ENCODE measurements around the gene SV2C. TPM values are rescaled to one million over a fixed set of nuclear protein-coding genes. Genes with fewer than 3 reads are reported as not detected.

Gene SV2C
- total and polyA plus RNA-seq, 3 donors from 2014 or later, result 0.24 to 0.87 (median 0.56) TPM

GRCh38 chr5:76210946-76211345 is 127.8 kb downstream of the SV2C start:
- Histone ChIP-seq H3K9me3 (no peaks in the 10 kb centered on the region), H3K4me3 (no peak overlapping the region), H3K27ac (no peak overlapping the region), H3K36me3 (ENCODE audit: low read depth, missing control alignments) (no peaks in the 10 kb centered on the region), H3K27me3 (no peaks in the 10 kb centered on the region), H3K4me1 (no peaks in the 10 kb centered on the region)
- DNase-seq, result no peak
- intact Hi-C loops (cut with DNase I; ENCODE audit: low total_unique reads), result no loop called here
- TF ChIP-seq CTCF (IDR thresholded peaks at IDR 0.05), result no peak
- no peak for TF ChIP-seq POLR2A (IDR thresholded peaks at IDR 0.05)

GRCh38 chr5:76213858-76214257 is 130.7 kb downstream of the SV2C start:
- no peak for TF ChIP-seq POLR2A (IDR thresholded peaks at IDR 0.05)
- no peak for TF ChIP-seq CTCF (IDR thresholded peaks at IDR 0.05)
- H3K27ac ChIP-seq, result no peak overlapping the region
- no peak overlapping the region for H3K4me3 ChIP-seq
- 100% methylated on average over 1 of the region's 1 CpG for WGBS, 2 donors
- H3K27me3 ChIP-seq, result no peaks in the 10 kb centered on the region
- no peak for DNase-seq
- H3K4me1 ChIP-seq, result no peaks in the 10 kb centered on the region
- intact Hi-C loops (cut with DNase I; ENCODE audit: low total_unique reads), result no loop called here
- no peaks in the 10 kb centered on the region for H3K9me3 ChIP-seq
- no peaks in the 10 kb centered on the region for H3K36me3 ChIP-seq (ENCODE audit: low read depth, missing control alignments)

- H3K27ac ChIP-seq, result no peak overlapping the region
- no peak overlapping the region for H3K4me3 ChIP-seq
- no peaks in the 10 kb centered on the region for H3K27me3 ChIP-seq
- intact Hi-C loops (cut with DNase I; ENCODE audit: low total_unique reads), result no loop called here
- H3K36me3 ChIP-seq (ENCODE audit: low read depth, missing control alignments), result no peaks in the 10 kb centered on the region
- WGBS, 2 donors, result 99 to 100% methylated on average over 4 of the region's 4 CpGs
- DNase-seq, result no peak
- no peaks in the 10 kb centered on the region for H3K9me3 ChIP-seq
- TF ChIP-seq CTCF (IDR thresholded peaks at IDR 0.05), result no peak
- no peak for TF ChIP-seq POLR2A (IDR thresholded peaks at IDR 0.05)
- H3K4me1 ChIP-seq, result no peaks in the 10 kb centered on the region
Measured at GRCh38 chr5:76216748-76217147, 133.6 kb downstream of the SV2C start.

- Histone ChIP-seq H3K27ac (no peak overlapping the region), H3K27me3 (no peaks in the 10 kb centered on the region), H3K4me1 (no peaks in the 10 kb centered on the region), H3K4me3 (no peak overlapping the region), H3K36me3 (ENCODE audit: low read depth, missing control alignments) (no peaks in the 10 kb centered on the region), H3K9me3 (no peaks in the 10 kb centered on the region)
- intact Hi-C loops (cut with DNase I; ENCODE audit: low total_unique reads), result no loop called here
- 76 to 93% methylated on average over 4 of the region's 4 CpGs for WGBS, 2 donors
- TF ChIP-seq POLR2A (IDR thresholded peaks at IDR 0.05) (no peak), CTCF (IDR thresholded peaks at IDR 0.05) (no peak)
- DNase-seq, result no peak
Measured at GRCh38 chr5:76219636-76220035, 136.5 kb downstream of the SV2C start.

GRCh38 chr5:76221311-76221710 is 138.1 kb downstream of the SV2C start:
- H3K27ac ChIP-seq, result no peak overlapping the region
- WGBS, 2 donors, result 67 to 71% methylated on average over 4 of the region's 4 CpGs

More at GRCh38 chr5:76221311-76221710, 138.1 kb downstream of the SV2C start:
- Histone ChIP-seq H3K9me3 (no peaks in the 10 kb centered on the region), H3K27me3 (no peaks in the 10 kb centered on the region), H3K36me3 (ENCODE audit: low read depth, missing control alignments) (no peaks in the 10 kb centered on the region), H3K4me1 (no peaks in the 10 kb centered on the region), H3K4me3 (no peak overlapping the region)
- no peak for DNase-seq
- intact Hi-C loops (cut with DNase I; ENCODE audit: low total_unique reads), result no loop called here
- TF ChIP-seq POLR2A (IDR thresholded peaks at IDR 0.05) (no peak), CTCF (IDR thresholded peaks at IDR 0.05) (no peak)

Measured in testis (tissue), 3 donors.